ENCODE results near the gene IFI6. TPM values are rescaled to one million over a fixed set of nuclear protein-coding genes. Genes with fewer than 3 reads are reported as not detected.
A peak's percentile ranks its signal among the peaks of the same experiment; 100 is the strongest.
"Not testable (repeated sequence)": the region's sequence is repeated elsewhere in the genome, so short reads cannot be mapped to it uniquely, and the experiment has no call there.

Gene IFI6
- 10 to 100 TPM; 21.6 to 53.3 (median 25.5) TPM for polyA plus RNA-seq (ENCODE audit: insufficient read length in 4 of 4)

DNA sequence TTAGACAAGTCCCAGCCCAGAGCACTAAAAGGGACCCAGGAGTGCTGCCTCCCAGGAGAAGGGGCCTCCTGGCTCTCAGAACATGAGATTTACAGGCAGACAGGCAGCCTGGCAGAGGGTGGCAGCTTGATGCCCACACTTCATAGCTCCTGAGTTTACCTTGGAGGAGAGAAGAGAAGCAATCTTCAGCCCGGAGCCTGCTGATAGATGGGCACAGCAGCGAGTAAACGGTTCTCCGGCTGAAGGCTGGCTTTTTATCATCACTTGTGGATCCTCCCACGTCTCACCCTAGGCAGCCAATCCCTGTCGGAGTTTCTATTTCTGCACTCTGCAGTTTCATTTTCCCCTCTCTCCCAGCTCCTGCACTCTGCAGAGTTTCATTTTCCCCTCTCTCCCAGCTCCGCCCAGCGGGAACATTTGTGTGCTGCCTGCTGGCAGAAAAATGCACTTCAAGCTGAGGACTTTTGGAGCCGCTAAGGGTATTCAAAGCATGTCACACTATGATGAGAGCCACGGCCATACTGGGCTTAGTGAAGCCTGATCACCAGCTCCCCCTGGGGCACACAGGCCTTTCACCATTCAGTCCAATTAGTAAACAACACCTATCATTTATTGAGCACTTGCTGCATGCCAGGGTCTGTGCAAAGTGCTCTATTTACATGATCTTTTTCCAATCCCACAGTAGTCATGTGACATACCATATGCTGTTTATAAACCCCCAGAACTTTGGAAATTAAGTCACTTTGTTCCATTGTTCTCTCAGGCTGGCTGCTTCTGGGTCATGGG, at the start of gene IFI6:
TSS of gene IFI6 (minus strand) at position 229 of the 786 bp plus-strand sequence. CDS start 2,878 bp downstream, outside the sequence.
- DNase-seq (ENCODE audit: low read depth in 4 of 4, low spot score in 3 of 4): peak; percentile 83 to 92 (median 90)

GRCh38 chr1:27719286-27720251, 47.6 kb upstream of the IFI6 start:
- DNase-seq (ENCODE audit: low read depth in 4 of 4, low spot score in 3 of 4): no peak

DNA sequence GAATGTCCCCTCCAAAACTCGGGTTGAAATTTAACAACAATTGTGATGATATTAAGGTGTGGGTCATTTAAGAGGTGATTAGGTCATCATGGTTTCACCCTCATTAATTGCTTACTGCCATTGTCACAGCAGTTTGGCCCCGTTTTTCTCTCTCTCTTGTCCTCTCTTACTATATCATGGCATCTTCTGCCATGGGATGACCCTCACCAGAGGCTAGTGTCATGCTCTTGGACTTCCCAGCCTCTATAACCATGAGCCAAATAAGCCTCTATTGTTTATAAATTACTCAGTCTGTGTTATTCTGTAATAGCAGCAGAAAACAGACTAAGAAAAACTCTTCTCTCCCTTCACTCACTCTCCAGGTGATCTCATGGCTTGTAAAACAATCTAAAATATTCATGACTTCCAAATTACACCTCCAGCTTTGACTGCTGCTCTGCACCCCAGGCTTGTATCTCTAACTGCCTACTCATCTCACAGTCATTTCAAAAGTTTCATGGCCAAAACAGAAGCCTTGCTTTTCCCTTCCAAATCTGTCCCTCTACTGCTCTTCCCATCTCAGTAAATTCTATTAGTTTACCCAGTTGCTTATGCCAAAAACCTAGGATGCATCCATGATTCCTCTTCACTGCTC, 44.4 kb upstream of the IFI6 start:
- no peak for DNase-seq (ENCODE audit: low read depth in 4 of 4, low spot score in 3 of 4)

DNA sequence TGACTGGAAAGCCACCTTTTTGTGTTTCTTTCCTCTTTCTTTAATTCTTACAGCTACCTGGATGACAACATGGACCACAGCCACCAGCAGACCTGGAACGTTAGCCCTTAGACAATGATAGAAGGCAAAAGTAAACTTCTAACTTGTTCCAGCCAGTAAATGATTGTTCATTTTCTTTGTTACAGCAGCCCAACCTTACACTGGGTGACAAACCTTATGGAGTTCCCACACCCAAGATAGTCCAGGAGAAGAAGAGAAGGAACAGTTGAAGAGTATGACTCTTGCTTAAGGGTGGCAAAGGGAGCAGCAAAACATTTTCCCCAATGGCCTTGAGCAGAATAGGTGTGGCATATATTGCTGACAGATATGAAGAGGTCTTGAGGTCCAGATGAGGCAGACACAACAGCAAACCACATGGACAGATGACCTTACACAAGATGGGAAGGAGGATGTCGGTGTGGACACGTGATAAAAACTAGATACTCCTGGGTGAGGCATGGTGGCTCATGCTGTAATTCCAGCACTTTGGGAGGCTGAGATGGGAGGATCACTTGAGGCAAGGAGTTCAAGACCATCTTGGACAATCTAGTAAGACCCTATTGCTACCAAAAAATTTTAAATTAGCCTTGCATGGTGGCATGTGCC, 42.0 kb upstream of the IFI6 start:
- DNase-seq (ENCODE audit: low read depth in 4 of 4, low spot score in 3 of 4): no peak

DNA sequence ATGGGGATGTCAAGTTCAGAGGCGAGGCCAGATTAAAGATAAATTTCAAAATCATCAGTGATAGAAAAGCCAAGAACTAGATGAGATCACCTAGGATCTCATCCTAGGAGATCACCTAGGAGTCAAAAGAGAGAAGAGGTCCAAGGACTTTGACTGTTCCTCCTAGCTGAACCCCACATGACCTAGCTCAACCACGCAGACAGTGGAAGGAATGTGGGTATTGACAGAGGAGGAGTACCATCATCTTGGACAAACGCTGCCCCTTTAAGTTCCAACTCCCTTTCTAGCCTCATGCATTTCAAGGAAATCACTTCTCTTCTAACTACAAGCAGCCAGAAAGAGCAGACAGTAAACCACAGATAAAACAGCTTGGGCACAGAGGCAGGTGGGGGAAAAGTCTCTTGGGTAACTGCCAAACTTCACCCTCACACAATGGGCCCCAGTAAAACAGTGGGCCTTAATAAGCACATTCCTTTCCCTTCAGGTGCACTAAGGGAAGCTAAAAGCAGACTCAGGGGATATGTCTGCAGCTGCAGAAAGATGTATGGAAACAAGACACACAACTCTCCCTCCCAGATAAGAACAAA, 41.2 kb upstream of the IFI6 start:
- DNase-seq (ENCODE audit: low read depth in 4 of 4, low spot score in 3 of 4): no peak

DNA sequence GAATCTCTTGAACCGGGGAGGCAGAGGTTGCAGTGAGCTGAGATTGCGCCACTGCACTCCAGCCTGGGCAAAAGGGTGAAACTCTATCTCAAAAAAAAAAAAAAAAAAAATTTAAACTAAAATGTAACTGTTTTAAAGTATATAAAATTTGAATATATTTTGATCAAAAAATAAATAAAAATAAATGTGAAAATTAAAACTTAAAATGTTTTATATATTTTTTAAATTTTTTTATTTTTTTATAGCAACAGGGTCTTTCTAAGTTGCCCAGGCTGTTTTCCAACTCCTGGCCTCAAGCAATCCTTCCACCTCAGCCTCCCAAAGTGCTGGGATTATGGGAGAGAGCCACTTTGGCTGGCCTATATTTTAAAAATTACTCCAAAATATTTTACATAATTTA, 38.6 kb upstream of the IFI6 start:
- DNase-seq (ENCODE audit: low read depth in 4 of 4, low spot score in 3 of 4): no peak

DNA sequence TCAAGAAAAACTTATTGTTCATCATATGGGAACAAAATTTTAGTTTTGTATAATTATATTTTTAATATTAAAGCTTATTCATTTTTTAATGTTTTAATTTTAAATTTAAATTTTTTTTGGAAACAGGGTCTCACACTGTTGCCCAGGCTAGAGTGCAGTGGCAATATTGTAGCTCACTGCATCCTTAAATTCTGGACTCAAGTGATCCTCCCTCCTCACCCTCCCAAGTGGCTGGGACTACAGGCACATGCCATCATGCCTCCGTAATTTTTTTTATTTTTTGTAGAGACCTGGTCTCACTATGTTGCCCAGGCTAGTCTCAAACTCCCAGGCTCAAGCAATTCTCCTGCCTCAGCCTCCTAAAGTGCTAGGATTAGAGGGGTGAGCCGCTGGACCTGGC, 33.6 kb upstream of the IFI6 start:
- DNase-seq (ENCODE audit: low read depth in 4 of 4, low spot score in 3 of 4): no peak

GRCh38 chr1:27704958-27705357, 33.0 kb upstream of the IFI6 start:
- no peak for DNase-seq (ENCODE audit: low read depth in 4 of 4, low spot score in 3 of 4)

GRCh38 chr1:27696835-27697234, 24.8 kb upstream of the IFI6 start:
- DNase-seq (ENCODE audit: low read depth in 4 of 4, low spot score in 3 of 4): not testable (repeated sequence)

DNA sequence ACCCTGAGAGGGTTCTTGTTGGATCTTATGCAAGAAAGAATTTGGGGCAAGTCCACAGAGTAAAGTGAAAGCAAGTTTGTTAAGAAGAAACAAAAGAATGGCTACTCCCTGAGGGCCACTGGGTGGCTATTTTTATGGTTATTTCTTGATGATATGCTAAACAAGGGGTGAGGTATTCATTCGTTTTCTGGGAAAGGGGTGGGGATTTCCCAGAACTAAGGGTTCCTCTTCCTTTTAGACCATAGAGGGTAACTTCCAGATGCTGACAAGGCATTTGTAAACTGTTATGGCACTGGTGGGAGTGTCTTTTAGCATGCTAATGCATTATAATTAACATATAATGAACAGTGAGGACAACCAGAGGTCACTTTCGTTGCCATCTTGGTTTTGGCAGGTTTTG, 18.2 kb upstream of the IFI6 start:
- no peak for DNase-seq (ENCODE audit: low read depth in 4 of 4, low spot score in 3 of 4)

DNA sequence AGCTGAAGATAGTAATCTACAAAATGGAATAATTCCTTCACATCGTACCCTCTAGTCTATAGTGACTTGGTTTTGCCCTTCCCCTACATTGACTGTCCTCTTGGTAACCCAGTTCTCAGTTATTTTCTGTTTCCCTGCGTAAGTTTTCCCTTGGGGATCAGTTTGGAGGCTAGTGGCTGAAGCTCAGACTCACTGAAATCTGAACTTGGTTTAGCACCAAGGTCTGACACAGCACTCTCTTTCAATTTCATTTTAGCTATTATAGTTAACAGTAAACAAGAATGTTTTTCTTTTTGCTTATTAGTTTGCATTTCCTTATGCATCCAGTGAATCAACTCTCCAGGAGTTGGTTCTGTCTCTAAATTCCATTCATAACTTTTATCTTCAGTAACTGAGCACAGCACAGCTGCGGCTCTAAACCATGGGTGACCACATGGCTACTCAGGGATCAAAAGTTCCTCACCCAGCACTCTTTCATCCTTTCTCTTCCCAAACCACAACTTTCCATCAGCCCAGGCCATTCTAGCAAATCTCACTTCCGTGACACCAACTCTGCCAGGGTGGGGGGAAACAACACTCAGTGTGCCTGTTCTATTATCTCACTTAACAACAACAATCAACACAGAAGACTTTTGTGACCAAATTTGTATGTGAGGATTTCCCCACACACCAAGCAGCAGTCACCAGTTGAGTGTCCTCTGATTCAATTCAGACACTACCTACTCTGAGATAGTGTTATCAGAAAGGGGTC, 17.6 kb upstream of the IFI6 start:
- DNase-seq (ENCODE audit: low read depth in 4 of 4, low spot score in 3 of 4): no peak

DNA sequence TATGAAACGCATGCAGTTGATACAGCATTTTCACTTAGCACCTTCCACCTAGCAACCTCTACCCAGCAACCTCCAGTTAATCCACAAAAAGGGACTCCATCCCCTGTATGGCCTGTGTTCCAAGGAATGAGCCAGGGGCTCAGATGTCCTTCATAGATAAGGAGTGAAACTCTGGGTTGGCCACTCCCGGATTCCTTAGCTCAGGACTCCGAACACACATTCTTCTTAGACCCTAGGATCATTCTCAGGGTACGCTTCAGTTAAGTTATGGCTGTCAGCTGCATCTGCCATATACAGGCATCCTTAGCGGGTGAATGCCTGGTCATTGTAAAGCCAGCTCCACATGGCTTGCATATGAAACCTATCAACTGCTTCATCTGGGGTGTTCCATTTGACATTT, 15.9 kb upstream of the IFI6 start:
- no peak for DNase-seq (ENCODE audit: low read depth in 4 of 4, low spot score in 3 of 4)

DNA sequence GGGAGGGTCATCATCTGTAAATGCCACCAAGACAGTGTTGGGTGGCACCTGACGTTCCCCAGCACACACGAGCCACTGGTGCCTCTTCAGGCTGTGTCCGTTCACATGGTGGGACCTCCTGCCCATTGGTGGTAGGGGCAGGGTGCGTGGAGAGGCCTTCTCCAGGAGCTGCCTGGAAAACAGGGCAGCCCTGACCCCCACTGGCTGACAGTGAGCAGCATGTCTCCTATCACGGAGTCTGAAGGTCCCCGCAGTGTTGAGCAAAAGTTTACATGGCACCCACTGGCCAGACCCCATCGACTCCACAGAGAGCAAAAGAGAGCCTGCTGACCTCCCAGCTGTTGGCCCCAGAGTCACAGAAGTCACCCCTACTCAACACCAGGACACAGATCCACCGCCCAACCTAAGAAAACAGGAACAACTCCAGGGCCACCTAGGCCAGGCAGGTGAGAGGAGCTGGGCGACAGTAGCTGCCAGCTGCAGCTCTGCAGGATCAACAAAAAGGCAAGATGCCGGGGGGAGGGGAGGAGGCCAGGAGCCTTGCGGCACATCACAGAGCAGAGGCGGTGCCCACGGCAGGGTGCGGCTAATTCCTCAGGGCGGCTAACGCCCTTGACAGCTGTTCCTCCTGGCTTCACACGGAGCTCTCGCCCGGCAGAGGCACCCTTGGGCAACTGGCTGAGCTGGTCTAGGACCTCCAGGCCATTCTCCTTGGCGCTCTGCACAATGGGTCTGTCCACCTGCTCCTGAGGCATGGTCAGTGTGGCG, 14.4 kb upstream of the IFI6 start:
- no peak for DNase-seq (ENCODE audit: low read depth in 4 of 4, low spot score in 3 of 4)

- no peak for DNase-seq (ENCODE audit: low read depth in 4 of 4, low spot score in 3 of 4)
Observed at GRCh38 chr1:27684176-27684575, 12.2 kb upstream of the IFI6 start.

- DNase-seq (ENCODE audit: low read depth in 4 of 4, low spot score in 3 of 4): no peak
Observed at GRCh38 chr1:27682351-27682944, 10.5 kb upstream of the IFI6 start.

- DNase-seq (ENCODE audit: low read depth in 4 of 4, low spot score in 3 of 4): not testable (repeated sequence)
Observed at GRCh38 chr1:27681580-27681979, 9.6 kb upstream of the IFI6 start.

DNA sequence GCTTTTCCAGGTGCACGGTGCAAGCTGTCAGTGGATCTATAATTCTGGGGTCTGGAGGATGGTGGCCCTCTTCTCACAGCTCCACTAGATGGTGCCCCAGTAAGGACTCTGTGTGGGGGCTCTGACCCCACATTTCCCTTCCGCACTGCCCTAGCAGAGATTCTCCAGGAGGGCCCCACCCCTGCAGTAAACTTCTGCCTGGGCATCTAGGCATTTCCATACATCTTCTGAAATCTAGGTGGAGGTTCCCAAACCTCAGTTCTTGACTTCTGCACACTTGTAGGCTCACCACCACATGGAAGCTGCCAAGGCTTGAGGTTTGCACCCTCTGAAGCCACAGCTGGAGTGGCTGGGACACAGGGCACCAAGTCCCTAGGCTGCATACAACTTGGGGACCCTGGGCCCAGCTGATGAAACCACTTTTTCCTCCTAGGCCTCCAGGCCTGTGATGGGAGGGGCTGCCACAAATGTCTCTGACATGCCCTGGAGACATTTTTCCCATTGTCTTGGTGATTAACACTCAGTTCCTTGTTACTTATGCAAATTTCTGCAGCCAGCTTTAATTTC, 8.3 kb upstream of the IFI6 start:
- not testable (repeated sequence) for DNase-seq (ENCODE audit: low read depth in 4 of 4, low spot score in 3 of 4)

GRCh38 chr1:27678747-27679146, 6.8 kb upstream of the IFI6 start:
- DNase-seq (ENCODE audit: low read depth in 4 of 4, low spot score in 3 of 4): no peak

All from left renal pelvis (tissue), 4 donors.